Uterus (tissue), 4 donors: Measurements from ENCODE around the gene GPSM1. TPM values are rescaled to one million over a fixed set of nuclear protein-coding genes. Genes with fewer than 3 reads are reported as not detected.

Source experiments
- DNase-seq, 2 donors: peaks; one replicate each; pipeline ENCODE4 v3.0.0-alpha.2; 2019 to 2020
- H3K27ac ChIP-seq, 2 donors: fragments of 200-600 bp; sonication (generic); 1 replicate in 1 of 2; 2 replicates in 1 of 2; pipeline ENCODE4 v1.5.1; 2016 to 2018
- H3K27me3 ChIP-seq, 2 donors: fragments of 200-600 bp; sonication (generic); one replicate each; pipeline ENCODE4 v1.5.1; 2018 to 2019; ENCODE audit warnings: control low read depth in 1 of 2
- H3K36me3 ChIP-seq, 2 donors: fragments of 200-600 bp; sonication (generic); one replicate each; pipeline ENCODE4 v1.5.1; 2019; ENCODE audit warnings: control low read depth in 1 of 2
- H3K4me1 ChIP-seq, 2 donors: fragments of 200-600 bp; sonication (generic); one replicate each; pipeline ENCODE4 v1.5.1; 2018 to 2019; ENCODE audit warnings: control low read depth in 1 of 2
- H3K4me3 ChIP-seq, 2 donors: fragments of 200-600 bp; sonication (generic); 1 replicate in 1 of 2; 2 replicates in 1 of 2; pipeline ENCODE4 v1.5.1; 2018 to 2019; ENCODE audit warnings: mild to moderate bottlenecking in 1 of 2
- H3K9me3 ChIP-seq, 2 donors: fragments of 200-600 bp; sonication (generic); one replicate each; pipeline ENCODE4 v1.5.1; 2019; ENCODE audit warnings: control low read depth in 1 of 2
- POLR2A ChIP-seq, 2 donors: fragments of 450-650 bp; IDR thresholded peaks; one replicate each; pipeline ENCODE4 v1.6.1; 2016; ENCODE audit warnings: antibody characterized with exemption in 2 of 2, mild to moderate bottlenecking in 1 of 2, moderate library complexity in 1 of 2
- intact Hi-C: fragments of 100-400 bp; cut with DNase I; formaldehyde crosslinking; loops from one replicate; pipeline ENCODE4 v1.15.1; 2023; ENCODE audit warnings: low total_unique reads
- total RNA-seq, 4 donors: library from RNA; depleted of rRNA in 3 of 4; stranded (reverse); fragments of >200 nt in 3 of 4; gene quantifications; one replicate each; pipeline versions ENCODE4 v1.1.0 to v1.2.4, GENCODE V29; 2014 to 2023
- TF ChIP-seq, protein P1 (sequence below), 4 experiments: fragments of 200-600 bp in 2 of 4; fragments of 450-650 bp in 2 of 4; sonication (generic) in 2 of 4; IDR thresholded peaks; one replicate each; pipeline ENCODE4 v1.5.1; 2016 to 2019; ENCODE audit warnings: antibody characterized with exemption in 4 of 4, mild to moderate bottlenecking in 2 of 4, moderate library complexity in 1 of 4
- donor health status: DM: yes; HTN: yes; CAD: no.

Gene GPSM1
- total RNA-seq, 4 donors from 2014 or later, result 4.4 to 43.6 (median 24.1) TPM

DNA sequence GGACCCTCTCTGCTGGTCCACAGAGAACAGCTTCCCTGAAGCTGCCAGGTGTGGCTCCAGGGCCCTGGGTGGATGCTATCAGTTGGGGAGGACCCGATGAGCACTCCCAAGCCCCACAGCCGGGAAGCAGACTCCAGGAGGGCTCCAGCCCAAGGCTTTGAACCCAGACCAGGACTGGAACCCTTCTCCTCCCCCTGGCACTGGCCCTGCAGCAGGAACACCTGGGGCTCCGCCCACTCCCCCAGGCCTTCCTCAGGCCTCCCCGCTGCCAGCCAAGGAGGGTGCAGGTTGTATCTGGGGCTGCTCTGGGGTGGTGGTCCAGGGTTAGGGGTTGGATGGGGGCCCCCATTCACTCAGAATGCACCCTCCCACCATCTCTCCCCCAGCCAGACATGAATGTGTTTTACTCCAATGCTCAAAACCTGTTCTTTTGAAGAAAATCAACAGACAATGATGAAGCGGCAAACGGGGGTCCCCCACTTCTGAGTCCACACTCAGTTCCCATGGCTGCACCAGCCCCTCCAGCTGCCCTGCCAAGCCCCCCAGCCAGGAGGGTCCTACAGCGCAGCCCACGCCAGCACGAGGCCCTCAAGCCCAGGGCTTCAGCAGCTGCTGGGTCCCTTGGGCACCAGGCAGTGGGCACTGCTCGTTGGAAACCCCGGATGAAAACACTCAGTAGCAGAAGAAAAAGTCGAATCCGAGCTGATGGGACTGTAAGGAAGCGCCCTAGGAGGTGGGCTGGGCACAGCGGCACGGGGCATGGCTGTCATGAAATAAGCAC lies 46.6 kb upstream of the GPSM1 start:
- DNase-seq, result no peak
- Histone ChIP-seq H3K27me3 (no peaks in the 10 kb centered on the region), H3K27ac (no peak overlapping the region), H3K9me3 (no peaks in the 10 kb centered on the region), H3K36me3 (no peaks in the 10 kb centered on the region), H3K4me1 (no peaks in the 10 kb centered on the region), H3K4me3 (no peak overlapping the region)
- TF ChIP-seq, protein P1, sequence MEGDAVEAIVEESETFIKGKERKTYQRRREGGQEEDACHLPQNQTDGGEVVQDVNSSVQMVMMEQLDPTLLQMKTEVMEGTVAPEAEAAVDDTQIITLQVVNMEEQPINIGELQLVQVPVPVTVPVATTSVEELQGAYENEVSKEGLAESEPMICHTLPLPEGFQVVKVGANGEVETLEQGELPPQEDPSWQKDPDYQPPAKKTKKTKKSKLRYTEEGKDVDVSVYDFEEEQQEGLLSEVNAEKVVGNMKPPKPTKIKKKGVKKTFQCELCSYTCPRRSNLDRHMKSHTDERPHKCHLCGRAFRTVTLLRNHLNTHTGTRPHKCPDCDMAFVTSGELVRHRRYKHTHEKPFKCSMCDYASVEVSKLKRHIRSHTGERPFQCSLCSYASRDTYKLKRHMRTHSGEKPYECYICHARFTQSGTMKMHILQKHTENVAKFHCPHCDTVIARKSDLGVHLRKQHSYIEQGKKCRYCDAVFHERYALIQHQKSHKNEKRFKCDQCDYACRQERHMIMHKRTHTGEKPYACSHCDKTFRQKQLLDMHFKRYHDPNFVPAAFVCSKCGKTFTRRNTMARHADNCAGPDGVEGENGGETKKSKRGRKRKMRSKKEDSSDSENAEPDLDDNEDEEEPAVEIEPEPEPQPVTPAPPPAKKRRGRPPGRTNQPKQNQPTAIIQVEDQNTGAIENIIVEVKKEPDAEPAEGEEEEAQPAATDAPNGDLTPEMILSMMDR (IDR thresholded peaks at IDR 0.05), result no peak
- no peak for TF ChIP-seq POLR2A (IDR thresholded peaks at IDR 0.05)
- intact Hi-C loops, result no loop called here

DNA sequence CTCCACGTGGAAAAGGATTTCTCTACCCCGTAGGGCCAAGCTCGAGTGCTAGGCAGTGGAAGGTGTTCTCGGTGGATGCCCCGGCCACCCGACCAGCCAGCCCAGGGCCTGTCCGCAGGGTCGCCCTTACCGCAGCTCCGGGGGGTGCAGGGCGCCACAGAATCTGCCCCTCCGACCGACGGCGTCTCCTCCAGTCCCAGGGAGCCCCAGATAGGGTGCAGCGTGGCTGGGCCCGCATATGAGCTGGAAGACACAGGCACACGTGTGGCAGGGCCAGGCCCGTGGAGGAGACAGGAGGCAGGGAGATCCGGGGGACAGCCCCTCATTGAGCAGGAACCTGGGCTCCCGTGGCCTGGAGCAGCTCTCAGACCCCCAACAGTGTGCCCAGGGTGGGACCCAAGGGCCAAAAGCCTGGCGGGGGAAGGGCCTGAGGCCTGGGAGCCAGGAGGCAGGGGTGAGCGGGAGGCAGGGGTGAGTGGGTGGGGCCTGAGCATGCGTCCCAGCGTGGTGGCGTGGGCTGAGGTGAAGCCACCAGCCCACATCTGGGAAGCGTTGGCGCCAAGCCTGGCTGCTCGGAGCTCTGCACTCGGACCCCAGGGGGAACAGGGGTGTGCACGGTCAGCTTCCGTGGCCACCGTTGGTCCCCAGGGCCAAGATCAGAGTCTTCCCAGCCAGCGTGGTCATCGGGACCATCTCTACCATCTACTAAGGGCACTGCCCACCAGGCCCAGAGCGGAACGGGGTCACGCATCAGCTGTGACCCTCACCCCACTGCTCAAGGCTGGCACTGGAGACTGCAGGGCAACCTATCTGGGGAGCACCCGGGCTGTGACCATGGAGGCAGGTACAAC lies 45.7 kb upstream of the GPSM1 start:
- no peaks in the 10 kb centered on the region for H3K9me3 ChIP-seq
- no peaks in the 10 kb centered on the region for H3K4me1 ChIP-seq
- no peaks in the 10 kb centered on the region for H3K27me3 ChIP-seq
- no peak for DNase-seq
- intact Hi-C loops, result no loop called here
- no peaks in the 10 kb centered on the region for H3K36me3 ChIP-seq
- H3K27ac ChIP-seq, result no peak overlapping the region
- no peak overlapping the region for H3K4me3 ChIP-seq
- TF ChIP-seq POLR2A (IDR thresholded peaks at IDR 0.05), result no peak

DNA sequence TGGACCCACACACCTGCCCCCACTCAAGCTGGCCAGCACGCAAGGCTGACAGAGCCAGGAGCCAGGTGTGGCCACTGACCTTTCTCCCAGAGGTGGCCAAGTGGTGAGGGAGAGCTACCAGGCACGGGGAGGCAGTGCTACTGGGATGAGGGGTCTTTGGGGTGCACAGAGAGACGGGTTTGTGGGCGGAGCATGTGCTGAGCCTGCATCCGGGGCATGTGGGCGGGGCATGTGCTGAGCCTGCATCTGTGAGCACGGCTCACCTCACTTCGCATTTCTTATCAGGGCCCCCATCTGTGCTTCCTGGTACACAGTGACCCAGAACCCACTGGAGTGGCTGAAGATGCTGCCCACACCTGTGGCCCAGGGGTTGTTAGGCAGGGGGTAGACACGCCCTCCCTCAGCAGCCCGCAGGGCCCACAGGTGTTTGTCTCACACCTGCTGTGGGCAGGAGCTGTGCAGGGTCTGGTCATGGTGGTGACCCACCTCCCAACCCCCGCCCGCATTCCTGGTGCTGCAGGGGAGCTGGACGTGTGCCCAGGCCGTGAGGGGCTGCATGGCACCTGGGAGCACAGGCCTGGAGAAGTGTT lies 45.0 kb upstream of the GPSM1 start:
- no peak overlapping the region for H3K4me3 ChIP-seq
- TF ChIP-seq POLR2A (IDR thresholded peaks at IDR 0.05), result no peak
- TF ChIP-seq, protein P1 (IDR thresholded peaks at IDR 0.05), result no peak
- intact Hi-C loops, result no loop called here
- no peaks in the 10 kb centered on the region for H3K36me3 ChIP-seq
- H3K27me3 ChIP-seq, result no peaks in the 10 kb centered on the region
- no peak for DNase-seq
- H3K27ac ChIP-seq, result no peak overlapping the region
- no peaks in the 10 kb centered on the region for H3K4me1 ChIP-seq
- no peaks in the 10 kb centered on the region for H3K9me3 ChIP-seq

DNA sequence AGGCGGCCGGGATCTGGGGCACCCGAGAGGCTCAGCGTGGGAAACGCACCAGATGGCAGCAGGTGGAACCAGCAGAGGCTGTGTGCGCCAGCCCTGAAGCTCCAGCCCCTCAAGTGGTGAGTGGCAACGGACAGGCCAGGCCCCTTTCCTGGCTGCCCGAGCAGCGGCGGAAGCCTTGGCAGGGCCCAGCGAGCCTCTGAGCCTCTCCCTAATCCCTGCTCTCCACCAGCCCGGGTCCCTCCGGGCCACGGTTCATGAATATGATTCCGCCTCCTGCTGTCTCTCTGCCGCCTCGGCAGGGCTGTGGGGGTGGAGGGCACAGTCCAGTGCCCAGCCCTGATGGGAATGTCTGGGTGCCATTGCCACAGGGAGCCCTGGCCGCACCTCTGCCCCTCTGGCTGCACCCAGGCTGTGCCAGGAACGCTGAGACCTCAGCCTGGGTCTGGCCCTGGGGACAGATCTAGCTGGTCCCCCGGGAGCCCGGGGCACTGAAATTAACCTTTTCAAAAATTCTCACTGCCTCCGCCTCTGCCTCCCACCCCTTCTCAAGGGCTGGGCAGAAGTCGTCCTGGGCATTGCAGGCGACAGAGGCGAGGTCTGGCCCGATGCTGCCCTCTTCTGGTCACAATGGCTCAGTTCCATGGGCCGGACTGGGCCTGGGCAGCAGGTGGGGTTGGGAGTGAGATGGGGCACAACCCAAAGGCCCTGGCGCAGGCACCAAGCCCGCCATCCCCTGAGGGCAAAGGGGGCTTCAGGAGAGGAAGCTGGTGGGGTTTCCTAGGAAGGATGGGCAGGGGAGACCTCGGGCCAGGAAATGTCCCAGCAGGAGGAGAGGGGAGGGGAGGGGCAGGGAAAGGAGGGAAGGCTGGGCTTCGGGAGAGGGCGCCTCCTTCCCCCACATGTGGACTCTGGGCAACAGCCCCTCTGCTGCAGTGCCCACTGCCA lies 43.8 kb upstream of the GPSM1 start:
- peak; percentile 64 to 70 for DNase-seq
- no peaks in the 10 kb centered on the region for H3K4me1 ChIP-seq
- no peaks in the 10 kb centered on the region for H3K9me3 ChIP-seq
- intact Hi-C loops, result no loop called here
- no peaks in the 10 kb centered on the region for H3K27me3 ChIP-seq
- peak overlapping the region in 1 of 2 donors; percentile 8 for H3K4me3 ChIP-seq
- no peaks in the 10 kb centered on the region for H3K36me3 ChIP-seq
- TF ChIP-seq POLR2A (IDR thresholded peaks at IDR 0.05), result peak in 1 of 2 donors; percentile 9
- TF ChIP-seq, protein P1 (IDR thresholded peaks at IDR 0.05), result peak; percentile 66 to 81 (median 69)
- H3K27ac ChIP-seq, result no peak overlapping the region

DNA sequence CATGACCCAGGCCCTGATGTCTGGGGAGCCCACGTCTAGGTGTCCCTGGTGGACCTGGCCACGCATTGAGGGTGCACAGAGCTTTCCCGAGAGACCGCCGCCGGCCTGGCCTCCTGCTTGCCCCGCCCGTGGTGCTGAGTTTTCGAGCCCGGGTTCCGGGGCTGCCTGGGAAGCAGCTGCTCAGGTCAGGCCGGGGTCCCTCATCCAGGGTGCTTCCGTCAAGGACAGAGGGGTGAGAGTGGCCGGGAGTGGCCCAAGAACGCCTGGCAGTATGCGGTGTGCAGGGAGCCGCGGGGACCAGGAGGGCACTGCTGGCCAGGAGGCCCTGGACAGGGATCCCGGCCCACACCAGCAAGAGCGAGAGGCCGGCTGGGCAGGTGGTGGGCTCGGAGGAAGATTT lies 43.0 kb upstream of the GPSM1 start:
- TF ChIP-seq, protein P1 (IDR thresholded peaks at IDR 0.05), result no peak
- TF ChIP-seq POLR2A (IDR thresholded peaks at IDR 0.05), result no peak
- no peaks in the 10 kb centered on the region for H3K27me3 ChIP-seq
- no peaks in the 10 kb centered on the region for H3K36me3 ChIP-seq
- H3K9me3 ChIP-seq, result no peaks in the 10 kb centered on the region
- intact Hi-C loops, result no loop called here
- no peaks in the 10 kb centered on the region for H3K4me1 ChIP-seq
- no peak overlapping the region for H3K27ac ChIP-seq
- H3K4me3 ChIP-seq, result no peak overlapping the region
- no peak for DNase-seq
